SK-N-SH (cell line): ENCODE measurements around the gene COMMD6. TPM values are rescaled to one million over a fixed set of nuclear protein-coding genes. Genes with fewer than 3 reads are reported as not detected.

ENCODE experiments used
- CTCF ChIA-PET: fragments of 300-600, 350-600 bp; formaldehyde crosslinking; extraction: SDS; loops from one replicate; lab custom pipeline; 2021; lab: Yijun Ruan, JAX
- POLR2A ChIA-PET: fragments of 350-600 bp; sonication (Branson Sonifier 250); formaldehyde crosslinking; extraction: SDS; loops from one replicate; lab custom pipeline; 2020; ENCODE audit warnings: antibody characterized with exemption, inconsistent platforms; lab: Yijun Ruan, JAX
- DNase-seq: peaks from one replicate; pipeline ENCODE4 v3.0.0; 2012
- H2AFZ ChIP-seq: fragments of 200-600 bp; sonication (generic); 2 replicates; pipeline ENCODE4 v1.8.1; 2016; ENCODE audit warnings: antibody characterized with exemption, mild to moderate bottlenecking, low read depth
- H3F3A ChIP-seq: fragments of 200-600 bp; sonication (generic); replicated peaks from 2 replicates; pipeline ENCODE3; 2016; ENCODE audit warnings: antibody characterized with exemption, mild to moderate bottlenecking; ENCODE audit not compliant: insufficient read depth
- H3K27ac ChIP-seq, 2 experiments: fragments of 200-500 bp in 1 of 2; fragments of 200-600 bp in 1 of 2; sonication (Bioruptor generic) in 1 of 2; sonication (generic), shearing (Covaris generic) in 1 of 2; 2 replicates each; pipeline versions ENCODE4 v1.5.1 to v1.6.1; 2014 to 2016; ENCODE audit warnings: low read depth in 2 of 2, inconsistent platforms in 1 of 2, low read length in 1 of 2, mild to moderate bottlenecking in 1 of 2, mixed read lengths in 1 of 2
- H3K27me3 ChIP-seq: fragments of 200-600 bp; sonication (generic), shearing (Covaris generic); 2 replicates; pipeline ENCODE4 v1.6.1; 2016; ENCODE audit warnings: mixed run types; ENCODE audit not compliant: insufficient read depth
- H3K36me3 ChIP-seq, 2 experiments: fragments of 200-500 bp in 1 of 2; fragments of 200-600 bp in 1 of 2; sonication (Bioruptor generic) in 1 of 2; sonication (generic) in 1 of 2; replicated peaks in 1 of 2; 2 replicates each; pipeline versions ENCODE3 to v1.5.1; 2014 to 2016; ENCODE audit warnings: low read length in 1 of 2, mild to moderate bottlenecking in 1 of 2; ENCODE audit not compliant: insufficient read depth in 2 of 2, control insufficient read depth in 1 of 2
- H3K4me1 ChIP-seq, 2 experiments: fragments of 200-500 bp in 1 of 2; fragments of 200-600 bp in 1 of 2; sonication (Bioruptor generic) in 1 of 2; sonication (generic), shearing (Covaris generic) in 1 of 2; 2 replicates each; pipeline versions ENCODE4 v1.5.1 to v1.6.1; 2014 to 2016; ENCODE audit warnings: low read depth in 1 of 2, low read length in 1 of 2, mixed run types in 1 of 2; ENCODE audit not compliant: insufficient read depth in 2 of 2, control insufficient read depth in 1 of 2
- H3K4me2 ChIP-seq: fragments of 200-600 bp; sonication (generic), shearing (Covaris generic); 2 replicates; pipeline ENCODE4 v1.6.1; 2017; ENCODE audit warnings: mixed run types
- H3K4me3 ChIP-seq, 2 experiments: fragments of 200-500 bp in 1 of 2; fragments of 200-600 bp in 1 of 2; sonication (Bioruptor generic) in 1 of 2; sonication (generic), shearing (Covaris generic) in 1 of 2; 2 replicates each; pipeline versions ENCODE4 v1.5.1 to v1.8.1; 2014 to 2016; ENCODE audit warnings: low read depth in 2 of 2, inconsistent platforms in 1 of 2, low read length in 1 of 2, mild to moderate bottlenecking in 1 of 2, mixed read lengths in 1 of 2, moderate library complexity in 1 of 2
- H3K79me2 ChIP-seq: fragments of 200-600 bp; sonication (generic); 2 replicates; pipeline ENCODE4 v1.8.1; 2017; ENCODE audit warnings: mild to moderate bottlenecking; ENCODE audit not compliant: insufficient read depth
- H3K9ac ChIP-seq: fragments of 200-600 bp; sonication (generic); 2 replicates; pipeline ENCODE4 v1.6.1; 2017; ENCODE audit warnings: mixed run types
- H3K9me2 ChIP-seq: fragments of 200-600 bp; sonication (generic); 2 replicates; pipeline ENCODE4 v1.6.1; 2017; ENCODE audit warnings: mixed run types
- H3K9me3 ChIP-seq: fragments of 200-600 bp; sonication (generic); 2 replicates; pipeline ENCODE4 v1.6.1; 2017; ENCODE audit warnings: mixed run types, mild to moderate bottlenecking, moderate library complexity
- H4K20me1 ChIP-seq: fragments of 200-600 bp; sonication (generic); 2 replicates; pipeline ENCODE4 v1.6.1; 2017; ENCODE audit warnings: mild to moderate bottlenecking, mixed run types; ENCODE audit not compliant: insufficient read depth
- CHD2 ChIP-seq: fragments of 150-350 bp; IDR thresholded peaks from 2 replicates; pipeline ENCODE4 v1.6.1; 2018; ENCODE audit warnings: low read length; ENCODE audit not compliant: partially characterized antibody
- ELF1 ChIP-seq: IDR thresholded peaks from 2 replicates; pipeline ENCODE4 v1.4.0; 2012
- EP300 ChIP-seq, 2 experiments: IDR thresholded peaks; 2 replicates each; pipeline versions ENCODE4 v1.4.0 to v1.6.1; 2012; ENCODE audit warnings: borderline replicate concordance in 1 of 2, low read depth in 1 of 2, low read length in 1 of 2
- EZH2phosphoT487 ChIP-seq: fragments of 200-600 bp; sonication (generic); IDR thresholded peaks from 2 replicates; pipeline ENCODE4 v1.6.1; 2017; ENCODE audit warnings: low read depth, mixed run types, mild to moderate bottlenecking, antibody characterized with exemption, moderate library complexity, borderline replicate concordance
- FOSL2 ChIP-seq: IDR thresholded peaks from 2 replicates; pipeline ENCODE4 v1.4.0; 2012; ENCODE audit warnings: low read depth, mild to moderate bottlenecking, moderate library complexity, borderline replicate concordance
- FOXM1 ChIP-seq: IDR thresholded peaks from 2 replicates; pipeline ENCODE4 v1.4.0; 2012; ENCODE audit warnings: low read depth, mild to moderate bottlenecking
- JUND ChIP-seq: IDR thresholded peaks from 2 replicates; pipeline ENCODE4 v1.4.0; 2012
- MEF2A ChIP-seq: IDR thresholded peaks from 2 replicates; pipeline ENCODE4 v1.4.0; 2012; ENCODE audit warnings: low read depth, borderline replicate concordance
- NRF1 ChIP-seq: IDR thresholded peaks from 2 replicates; pipeline ENCODE4 v1.6.1; 2012; ENCODE audit warnings: low read depth, mild to moderate bottlenecking, low read length
- RAD21 ChIP-seq: IDR thresholded peaks from 2 replicates; pipeline ENCODE4 v1.6.1; 2012; ENCODE audit warnings: mild to moderate bottlenecking, low read length
- SIN3A ChIP-seq: IDR thresholded peaks from 2 replicates; pipeline ENCODE4 v1.6.1; 2012; ENCODE audit warnings: low read depth, mild to moderate bottlenecking, low read length, moderate library complexity, borderline replicate concordance
- TAF1 ChIP-seq: IDR thresholded peaks from 2 replicates; pipeline ENCODE4 v1.6.1; 2012; ENCODE audit warnings: low read depth, mild to moderate bottlenecking, low read length, moderate library complexity, borderline replicate concordance
- TCF12 ChIP-seq: IDR thresholded peaks from 2 replicates; pipeline ENCODE4 v1.4.0; 2012
- TEAD4 ChIP-seq: IDR thresholded peaks from 2 replicates; pipeline ENCODE4 v1.4.0; 2012; ENCODE audit warnings: mild to moderate bottlenecking, borderline replicate concordance; ENCODE audit not compliant: insufficient read depth
- YY1 ChIP-seq: IDR thresholded peaks from 2 replicates; pipeline ENCODE4 v1.4.0; 2012; ENCODE audit warnings: low read depth, mild to moderate bottlenecking
- WGBS: methylation state at CpG from one replicate; pipeline ENCODE4 v1.1.6; 2017; ENCODE audit warnings: low lambda C conversion rate; 5-methylcytosine and 5-hydroxymethylcytosine counted together
- polyA plus RNA-seq, 3 experiments: library from polyadenylated mRNA; depleted of rRNA; stranded (reverse); fragments of >200 nt; gene quantifications; 2 replicates each; pipeline ENCODE4 v1.2.3, GENCODE V29; 2012
- TF ChIP-seq, protein P1 (sequence below): IDR thresholded peaks from 2 replicates; pipeline ENCODE4 v1.4.0; 2012; ENCODE audit warnings: low read depth
- TF ChIP-seq, protein P2 (sequence below): IDR thresholded peaks from 2 replicates; pipeline ENCODE4 v1.4.0; 2012; ENCODE audit warnings: low read depth, borderline replicate concordance
- TF ChIP-seq, protein P3 (sequence below): IDR thresholded peaks from 2 replicates; pipeline ENCODE4 v1.4.0; 2012; ENCODE audit warnings: low read depth, borderline replicate concordance
- TF ChIP-seq, protein P4 (sequence below): IDR thresholded peaks from 2 replicates; pipeline ENCODE4 v1.6.1; 2012; ENCODE audit warnings: mild to moderate bottlenecking, low read depth, low read length, moderate library complexity
- TF ChIP-seq, protein P5 (sequence below): fragments of 150-350 bp; IDR thresholded peaks from 2 replicates; pipeline ENCODE4 v1.6.1; 2017; ENCODE audit warnings: antibody characterized with exemption, low read length, low read depth, borderline replicate concordance
- TF ChIP-seq, protein P6 (sequence below): fragments of 150-350 bp; IDR thresholded peaks from 2 replicates; pipeline ENCODE4 v1.6.1; 2016; ENCODE audit warnings: mild to moderate bottlenecking, low read depth, low read length

Gene COMMD6
- polyA plus RNA-seq (2012; rRNA removed): 73.7 and 76.9 TPM in 2 replicates
- 103 and 199 TPM in 2 replicates for polyA plus RNA-seq (2012; cell fraction: cytosol; rRNA removed)
- polyA plus RNA-seq (2012; cell fraction: nucleus; rRNA removed): 24.3 and 32.0 TPM in 2 replicates

DNA sequence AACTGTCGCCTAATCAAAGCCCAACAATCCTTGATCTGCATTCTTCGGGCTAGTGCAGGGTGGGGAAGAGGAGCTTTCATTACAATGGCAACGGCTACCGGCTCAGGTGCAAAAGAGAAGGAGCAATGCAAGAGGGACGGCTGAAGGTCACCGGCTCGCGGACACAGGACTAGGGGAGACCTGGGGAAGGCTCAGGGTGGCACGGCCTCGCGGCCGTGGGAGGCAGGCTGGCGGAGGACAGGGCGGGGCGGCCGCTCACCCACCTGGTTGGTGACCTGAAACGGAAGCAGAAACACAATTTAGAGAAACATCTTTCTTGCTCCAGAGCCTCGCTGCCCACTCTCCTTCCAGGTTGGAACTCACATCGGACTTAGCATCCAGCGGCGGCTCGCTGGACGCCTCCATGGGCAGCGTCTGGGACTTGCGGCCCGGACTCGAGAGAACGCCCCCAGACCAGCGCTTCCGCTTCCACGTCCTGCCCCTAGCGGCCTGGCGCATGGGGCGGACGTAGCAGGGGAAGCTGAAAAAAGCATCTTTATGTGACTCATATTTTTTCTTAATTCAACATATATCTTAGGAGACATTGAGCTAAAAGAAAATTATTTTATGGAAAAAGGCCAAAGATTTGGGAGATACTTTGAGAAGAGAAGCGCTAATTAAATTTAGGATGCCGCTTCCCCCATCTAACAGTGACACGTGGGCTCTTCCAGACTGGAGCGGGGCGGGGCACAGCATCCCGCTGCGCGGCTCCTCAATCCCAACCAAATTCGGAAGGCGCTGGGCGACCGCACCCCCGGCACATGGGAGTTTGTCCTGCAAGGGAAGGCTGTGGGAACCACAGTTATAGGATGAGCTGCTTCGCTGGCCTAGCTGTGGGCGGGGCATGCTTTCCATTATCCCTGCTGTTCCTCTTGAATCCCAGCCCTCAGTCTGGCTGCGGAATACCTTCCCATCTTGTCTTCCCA lies at the start of gene COMMD6:
Gene COMMD6 (minus strand): TSS at position 441 of the 965 bp plus-strand sequence. CDS start 36 bp downstream, at position 405.
- H2AFZ ChIP-seq: peak within 1 kb of the TSS; percentile 90
- H3K4me2 ChIP-seq: peak within 1 kb of the TSS; percentile 91
- POLR2A ChIA-PET: interaction anchor here (1.1 kb wide), 1 partner anchor 12 kb away, joined by 3 read pairs; the partner anchor contains the start of gene UCHL3
- H3F3A ChIP-seq: peaks cover 10% of the 10 kb centered on the region
- H3K9me3 ChIP-seq: no peaks in the 10 kb centered on the region
- 2% methylated on average over 41 of the region's 51 CpGs for WGBS
- peak within 1 kb of the TSS; percentile 84 for H3K9ac ChIP-seq
- DNase-seq: peak; percentile 91
- no peaks in the 10 kb centered on the region for H3K27me3 ChIP-seq
- CTCF ChIA-PET: interaction anchor here (0.6 to 2.1 kb wide), 3 partner anchors 12 to 1820 kb away, joined by 3 to 10 read pairs (median 3); partner anchors contain the start of genes TBC1D4 and UCHL3
- peak within 1 kb of the TSS; percentile 75 to 80 for H3K27ac ChIP-seq
- peaks cover 15 to 17% of the 10 kb centered on the region in 2 experiments for H3K36me3 ChIP-seq
- peaks cover 23% of the 10 kb centered on the region for H3K79me2 ChIP-seq
- H3K9me2 ChIP-seq: no peaks in the 10 kb centered on the region
- H3K4me3 ChIP-seq: peak within 1 kb of the TSS; percentile 93 to 96
- H3K4me1 ChIP-seq: peaks cover 0 to 11% of the 10 kb centered on the region in 2 experiments; a peak in 2 of 4 replicates
- no peaks in the 10 kb centered on the region for H4K20me1 ChIP-seq
- no peak for TF ChIP-seq TCF12
- TF ChIP-seq, protein P1, sequence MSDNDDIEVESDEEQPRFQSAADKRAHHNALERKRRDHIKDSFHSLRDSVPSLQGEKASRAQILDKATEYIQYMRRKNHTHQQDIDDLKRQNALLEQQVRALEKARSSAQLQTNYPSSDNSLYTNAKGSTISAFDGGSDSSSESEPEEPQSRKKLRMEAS: peak; percentile 97
- TF ChIP-seq YY1: 0 out of 2 replicates have a peak, but pooled peaks have one; percentile 48
- TF ChIP-seq EP300 (IDR thresholded peaks at IDR 0.05; ENCODE audit: borderline replicate concordance in 1 of 2, low read depth in 1 of 2, low read length in 1 of 2): peak in 1 of 2 experiments; percentile 36; a peak in 1 of 4 replicates
- peak; percentile 45 for TF ChIP-seq NRF1
- TF ChIP-seq SIN3A: 0 out of 2 replicates have a peak, but pooled peaks have one; percentile 27
- no peak for TF ChIP-seq EZH2phosphoT487
- TF ChIP-seq, protein P2, sequence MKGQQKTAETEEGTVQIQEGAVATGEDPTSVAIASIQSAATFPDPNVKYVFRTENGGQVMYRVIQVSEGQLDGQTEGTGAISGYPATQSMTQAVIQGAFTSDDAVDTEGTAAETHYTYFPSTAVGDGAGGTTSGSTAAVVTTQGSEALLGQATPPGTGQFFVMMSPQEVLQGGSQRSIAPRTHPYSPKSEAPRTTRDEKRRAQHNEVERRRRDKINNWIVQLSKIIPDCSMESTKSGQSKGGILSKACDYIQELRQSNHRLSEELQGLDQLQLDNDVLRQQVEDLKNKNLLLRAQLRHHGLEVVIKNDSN: peak; percentile 28; the same call in 1 of the 2 replicates
- TF ChIP-seq, protein P3, sequence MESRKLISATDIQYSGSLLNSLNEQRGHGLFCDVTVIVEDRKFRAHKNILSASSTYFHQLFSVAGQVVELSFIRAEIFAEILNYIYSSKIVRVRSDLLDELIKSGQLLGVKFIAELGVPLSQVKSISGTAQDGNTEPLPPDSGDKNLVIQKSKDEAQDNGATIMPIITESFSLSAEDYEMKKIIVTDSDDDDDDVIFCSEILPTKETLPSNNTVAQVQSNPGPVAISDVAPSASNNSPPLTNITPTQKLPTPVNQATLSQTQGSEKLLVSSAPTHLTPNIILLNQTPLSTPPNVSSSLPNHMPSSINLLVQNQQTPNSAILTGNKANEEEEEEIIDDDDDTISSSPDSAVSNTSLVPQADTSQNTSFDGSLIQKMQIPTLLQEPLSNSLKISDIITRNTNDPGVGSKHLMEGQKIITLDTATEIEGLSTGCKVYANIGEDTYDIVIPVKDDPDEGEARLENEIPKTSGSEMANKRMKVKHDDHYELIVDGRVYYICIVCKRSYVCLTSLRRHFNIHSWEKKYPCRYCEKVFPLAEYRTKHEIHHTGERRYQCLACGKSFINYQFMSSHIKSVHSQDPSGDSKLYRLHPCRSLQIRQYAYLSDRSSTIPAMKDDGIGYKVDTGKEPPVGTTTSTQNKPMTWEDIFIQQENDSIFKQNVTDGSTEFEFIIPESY: no peak
- TF ChIP-seq, protein P4, sequence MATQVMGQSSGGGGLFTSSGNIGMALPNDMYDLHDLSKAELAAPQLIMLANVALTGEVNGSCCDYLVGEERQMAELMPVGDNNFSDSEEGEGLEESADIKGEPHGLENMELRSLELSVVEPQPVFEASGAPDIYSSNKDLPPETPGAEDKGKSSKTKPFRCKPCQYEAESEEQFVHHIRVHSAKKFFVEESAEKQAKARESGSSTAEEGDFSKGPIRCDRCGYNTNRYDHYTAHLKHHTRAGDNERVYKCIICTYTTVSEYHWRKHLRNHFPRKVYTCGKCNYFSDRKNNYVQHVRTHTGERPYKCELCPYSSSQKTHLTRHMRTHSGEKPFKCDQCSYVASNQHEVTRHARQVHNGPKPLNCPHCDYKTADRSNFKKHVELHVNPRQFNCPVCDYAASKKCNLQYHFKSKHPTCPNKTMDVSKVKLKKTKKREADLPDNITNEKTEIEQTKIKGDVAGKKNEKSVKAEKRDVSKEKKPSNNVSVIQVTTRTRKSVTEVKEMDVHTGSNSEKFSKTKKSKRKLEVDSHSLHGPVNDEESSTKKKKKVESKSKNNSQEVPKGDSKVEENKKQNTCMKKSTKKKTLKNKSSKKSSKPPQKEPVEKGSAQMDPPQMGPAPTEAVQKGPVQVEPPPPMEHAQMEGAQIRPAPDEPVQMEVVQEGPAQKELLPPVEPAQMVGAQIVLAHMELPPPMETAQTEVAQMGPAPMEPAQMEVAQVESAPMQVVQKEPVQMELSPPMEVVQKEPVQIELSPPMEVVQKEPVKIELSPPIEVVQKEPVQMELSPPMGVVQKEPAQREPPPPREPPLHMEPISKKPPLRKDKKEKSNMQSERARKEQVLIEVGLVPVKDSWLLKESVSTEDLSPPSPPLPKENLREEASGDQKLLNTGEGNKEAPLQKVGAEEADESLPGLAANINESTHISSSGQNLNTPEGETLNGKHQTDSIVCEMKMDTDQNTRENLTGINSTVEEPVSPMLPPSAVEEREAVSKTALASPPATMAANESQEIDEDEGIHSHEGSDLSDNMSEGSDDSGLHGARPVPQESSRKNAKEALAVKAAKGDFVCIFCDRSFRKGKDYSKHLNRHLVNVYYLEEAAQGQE: 0 out of 2 replicates have a peak, but pooled peaks have one; percentile 31
- peak; percentile 90 for TF ChIP-seq ELF1
- no peak for TF ChIP-seq MEF2A
- no peak for TF ChIP-seq CHD2
- peak; percentile 48 for TF ChIP-seq JUND
- no peak for TF ChIP-seq TEAD4
- TF ChIP-seq TAF1: peak; percentile 90
- TF ChIP-seq, protein P5, sequence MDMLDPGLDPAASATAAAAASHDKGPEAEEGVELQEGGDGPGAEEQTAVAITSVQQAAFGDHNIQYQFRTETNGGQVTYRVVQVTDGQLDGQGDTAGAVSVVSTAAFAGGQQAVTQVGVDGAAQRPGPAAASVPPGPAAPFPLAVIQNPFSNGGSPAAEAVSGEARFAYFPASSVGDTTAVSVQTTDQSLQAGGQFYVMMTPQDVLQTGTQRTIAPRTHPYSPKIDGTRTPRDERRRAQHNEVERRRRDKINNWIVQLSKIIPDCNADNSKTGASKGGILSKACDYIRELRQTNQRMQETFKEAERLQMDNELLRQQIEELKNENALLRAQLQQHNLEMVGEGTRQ: no peak
- TF ChIP-seq, protein P6, sequence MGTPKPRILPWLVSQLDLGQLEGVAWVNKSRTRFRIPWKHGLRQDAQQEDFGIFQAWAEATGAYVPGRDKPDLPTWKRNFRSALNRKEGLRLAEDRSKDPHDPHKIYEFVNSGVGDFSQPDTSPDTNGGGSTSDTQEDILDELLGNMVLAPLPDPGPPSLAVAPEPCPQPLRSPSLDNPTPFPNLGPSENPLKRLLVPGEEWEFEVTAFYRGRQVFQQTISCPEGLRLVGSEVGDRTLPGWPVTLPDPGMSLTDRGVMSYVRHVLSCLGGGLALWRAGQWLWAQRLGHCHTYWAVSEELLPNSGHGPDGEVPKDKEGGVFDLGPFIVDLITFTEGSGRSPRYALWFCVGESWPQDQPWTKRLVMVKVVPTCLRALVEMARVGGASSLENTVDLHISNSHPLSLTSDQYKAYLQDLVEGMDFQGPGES: no peak
- TF ChIP-seq FOSL2: no peak
- peak; percentile 24; the same call in 1 of the 2 replicates for TF ChIP-seq RAD21
- TF ChIP-seq FOXM1: no peak
